ENCODE data around the gene ADIPOR2.
"Not testable (repeated sequence)": the region's sequence is repeated elsewhere in the genome, so short reads cannot be mapped to it uniquely, and the experiment has no call there.

The ADIPOR2 gene

DNA sequence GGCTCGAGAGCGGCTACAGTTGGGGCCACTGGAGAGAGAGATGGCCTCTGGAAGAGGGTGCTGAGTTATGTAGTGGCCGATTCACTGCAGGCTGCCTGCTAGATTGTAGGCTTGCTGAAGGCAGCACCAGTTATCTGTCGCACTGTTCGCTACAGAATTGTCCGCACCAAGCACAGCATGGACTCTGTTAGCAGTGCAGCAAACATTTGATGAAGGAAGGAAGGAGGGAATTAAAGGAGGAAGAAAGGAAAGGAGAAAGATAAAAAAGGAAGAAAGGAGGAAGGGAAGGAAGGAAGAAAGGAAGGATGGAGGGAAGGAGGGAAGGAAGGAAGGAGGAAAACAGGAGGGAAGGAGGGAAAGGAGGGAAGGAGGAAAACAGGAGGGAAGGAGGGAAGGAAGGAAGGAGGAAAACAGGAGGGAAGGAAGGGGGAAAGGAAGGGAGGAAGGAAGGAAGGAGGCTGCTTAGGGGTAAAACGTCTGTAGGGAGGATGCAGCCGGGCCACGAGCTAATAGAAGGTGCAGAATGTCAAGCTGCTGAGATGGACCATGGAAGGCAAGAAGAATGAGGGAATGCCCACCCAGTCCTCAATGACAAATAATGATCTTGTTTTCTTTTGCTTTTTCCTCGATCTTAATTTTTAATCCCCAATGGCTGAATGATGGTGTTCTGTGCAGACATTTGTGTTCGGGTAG is 27.3 kb upstream of the ADIPOR2 start:
- DNase-seq (ENCODE audit: low read depth in 3 of 3), result no peak

DNA sequence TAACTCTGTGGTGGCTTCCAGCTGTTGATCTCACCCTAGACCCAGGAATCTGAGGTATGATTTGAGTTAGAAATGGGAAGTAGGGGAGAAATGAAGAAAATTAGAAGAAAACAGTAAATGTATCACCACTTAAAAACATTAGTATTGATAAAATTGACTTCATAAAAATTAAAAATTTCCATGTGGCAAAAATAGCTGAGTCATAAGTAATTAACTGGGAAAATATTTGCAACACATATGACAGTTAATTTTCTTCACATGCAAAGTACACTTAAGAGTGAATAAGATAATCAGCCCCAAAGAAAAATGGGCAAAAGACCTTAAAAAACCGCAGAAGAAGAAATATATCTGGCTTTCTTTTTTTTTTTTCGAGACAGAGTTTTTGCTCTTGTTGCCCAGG is 25.5 kb upstream of the ADIPOR2 start:
- DNase-seq (ENCODE audit: low read depth in 3 of 3), result no peak

GRCh38 chr12:1666215-1666614 is 24.7 kb upstream of the ADIPOR2 start:
- DNase-seq (ENCODE audit: low read depth in 3 of 3), result no peak

GRCh38 chr12:1666685-1667162 is 24.1 kb upstream of the ADIPOR2 start:
- no peak for DNase-seq (ENCODE audit: low read depth in 3 of 3)

DNA sequence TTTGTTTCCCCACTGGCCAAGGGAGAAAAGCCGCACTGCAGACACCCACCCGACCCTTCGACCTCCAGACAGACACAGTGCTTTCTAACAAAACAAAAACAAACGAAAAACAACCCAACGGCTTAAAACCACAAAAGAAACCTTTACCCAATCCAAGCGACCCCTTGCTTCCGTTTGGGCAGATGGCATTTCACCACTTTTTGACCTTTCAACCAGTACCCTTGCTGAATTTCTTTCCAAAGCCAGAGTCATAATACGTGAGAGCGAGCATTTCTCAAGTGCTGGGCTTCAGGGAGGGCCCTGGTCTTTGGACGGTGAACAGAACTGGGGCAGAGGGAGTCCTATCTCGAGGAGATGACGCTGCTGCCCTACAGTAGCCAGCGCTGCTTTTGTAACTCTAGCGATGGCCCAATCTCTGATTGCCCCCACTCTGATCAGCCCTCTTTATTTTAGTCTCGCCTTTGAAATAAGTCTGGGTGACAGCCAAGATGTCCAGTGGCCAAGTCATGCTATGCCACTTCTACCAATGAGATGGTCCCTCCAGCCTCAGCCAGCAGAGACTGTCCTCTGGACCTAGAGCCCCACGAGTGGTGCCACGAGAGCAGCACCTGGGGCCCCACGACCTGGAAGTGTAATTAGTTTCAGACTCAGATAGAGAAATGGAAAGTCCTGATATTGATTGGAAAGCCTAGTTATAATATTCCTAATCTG is 21.9 kb upstream of the ADIPOR2 start:
- no peak for DNase-seq (ENCODE audit: low read depth in 3 of 3)

- DNase-seq (ENCODE audit: low read depth in 3 of 3), result no peak
Observed at GRCh38 chr12:1670358-1671268, 20.3 kb upstream of the ADIPOR2 start.

- DNase-seq (ENCODE audit: low read depth in 3 of 3), result no peak
Observed at GRCh38 chr12:1676043-1676442, 14.8 kb upstream of the ADIPOR2 start.

GRCh38 chr12:1680804-1681492 is 9.9 kb upstream of the ADIPOR2 start:
- DNase-seq (ENCODE audit: low read depth in 3 of 3), result no peak

GRCh38 chr12:1681493-1681807 is 9.4 kb upstream of the ADIPOR2 start:
- no peak for DNase-seq (ENCODE audit: low read depth in 3 of 3)

DNA sequence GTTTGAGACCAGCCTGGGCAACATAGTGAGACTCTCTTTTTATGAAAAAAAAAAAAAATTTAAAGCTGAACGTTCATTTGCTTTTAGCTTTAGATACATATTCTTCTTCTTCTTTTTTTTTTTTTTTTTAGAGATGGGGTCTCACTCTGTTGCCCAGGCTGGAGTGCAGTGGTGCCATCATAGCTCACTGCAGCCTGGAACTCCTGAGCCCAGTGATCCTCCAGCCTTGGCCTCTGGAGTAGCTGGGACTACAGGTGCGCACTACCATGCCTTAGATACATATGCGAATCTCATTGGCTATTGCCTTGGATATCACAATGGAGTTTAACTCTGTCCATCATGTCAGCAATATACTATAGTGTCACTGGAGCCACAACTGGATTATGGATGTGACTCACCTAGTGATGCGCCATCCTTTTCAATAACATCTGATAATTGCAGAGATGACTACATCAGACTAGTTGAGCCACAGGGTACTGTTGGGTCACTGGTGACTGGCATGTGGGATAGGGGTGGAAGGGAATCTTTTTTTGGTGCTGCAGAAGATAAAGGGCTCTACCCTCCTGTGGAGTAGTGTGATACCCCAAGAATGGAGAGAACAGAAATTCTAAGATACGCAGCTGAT is 2.7 kb upstream of the ADIPOR2 start:
- DNase-seq (ENCODE audit: low read depth in 3 of 3), result no peak

- peak in 2 of 3 experiments; percentile 8 to 12 for DNase-seq (ENCODE audit: low read depth in 3 of 3)
Observed at GRCh38 chr12:1691123-1692007, 495 bp downstream of the ADIPOR2 start.

GRCh38 chr12:1692226-1692625 is 1.4 kb downstream of the ADIPOR2 start:
- DNase-seq (ENCODE audit: low read depth in 3 of 3), result no peak

DNA sequence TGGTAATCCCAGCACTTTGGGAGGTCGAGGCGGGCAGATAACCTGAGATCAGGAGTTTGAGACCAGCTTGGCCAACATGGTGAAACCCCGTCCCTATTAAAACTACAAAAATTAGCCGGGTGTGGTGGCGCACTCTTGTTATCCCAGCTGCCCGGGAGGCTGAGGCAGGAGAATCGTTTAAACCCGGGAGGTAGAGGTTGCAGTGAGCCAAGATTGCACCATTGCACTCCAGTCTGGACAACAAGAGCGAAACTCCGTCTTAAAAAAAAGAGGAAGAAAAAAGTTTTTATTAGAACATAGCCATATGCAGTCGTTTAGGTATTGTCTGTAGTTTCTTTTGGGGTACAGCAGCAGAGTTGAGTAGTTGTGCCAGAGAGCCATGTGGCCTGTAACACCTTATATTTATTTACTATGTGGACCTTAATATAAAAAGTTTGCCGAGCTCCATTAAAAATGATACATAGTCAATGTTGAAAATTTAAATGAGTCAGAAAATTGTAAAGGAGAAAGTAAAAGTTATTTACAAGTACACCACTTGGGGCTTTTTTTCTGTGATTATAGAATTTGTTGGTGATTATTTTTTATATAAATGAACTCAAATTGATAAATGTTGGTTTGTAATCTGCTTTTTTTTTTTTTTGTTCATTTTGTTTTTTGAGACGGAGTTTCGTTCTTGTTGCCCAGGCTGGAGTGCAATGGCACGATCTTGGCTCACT is 2.2 kb downstream of the ADIPOR2 start:
- no peak for DNase-seq (ENCODE audit: low read depth in 3 of 3)

GRCh38 chr12:1695097-1695496 is 4.2 kb downstream of the ADIPOR2 start:
- DNase-seq (ENCODE audit: low read depth in 3 of 3), result not testable (repeated sequence)

GRCh38 chr12:1695886-1696670 is 5.2 kb downstream of the ADIPOR2 start:
- DNase-seq (ENCODE audit: low read depth in 3 of 3), result no peak

DNA sequence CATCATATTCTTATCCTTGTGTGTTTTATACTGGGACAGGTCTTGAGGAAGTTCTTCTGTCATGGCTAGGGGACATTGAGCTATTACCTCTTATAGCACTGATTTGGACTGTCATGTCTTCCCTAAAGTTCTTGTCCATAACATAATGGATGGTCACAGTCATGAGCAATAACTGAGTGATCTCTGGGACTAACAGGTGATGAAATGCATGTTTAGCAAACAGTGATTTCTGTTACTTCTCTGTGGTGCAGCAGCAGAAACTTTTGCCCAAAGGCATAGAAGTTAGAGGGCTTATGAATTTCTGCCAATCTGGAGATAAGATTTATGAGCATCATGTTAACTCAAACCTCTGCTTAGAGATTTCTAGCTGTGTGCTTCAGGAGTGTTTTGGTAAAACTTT is 5.9 kb downstream of the ADIPOR2 start:
- no peak for DNase-seq (ENCODE audit: low read depth in 3 of 3)

DNA sequence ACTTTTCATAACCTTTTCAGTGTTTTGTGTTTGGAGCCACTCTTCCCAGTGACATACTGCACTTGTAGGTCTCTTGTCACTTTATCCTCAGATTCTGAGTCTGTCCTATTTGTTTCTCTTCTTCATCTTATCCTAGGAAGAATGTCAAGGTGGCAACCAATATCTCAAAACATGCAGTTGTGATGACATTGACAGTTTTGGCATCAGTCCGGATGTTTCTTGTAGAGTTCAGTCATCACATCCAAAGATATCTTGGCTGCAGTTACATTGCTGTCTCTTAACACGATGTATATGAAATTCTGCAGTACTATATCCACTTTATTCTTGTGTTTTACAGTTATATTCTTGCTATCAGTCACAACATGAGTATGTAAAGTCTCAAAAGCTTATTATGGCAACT is 6.4 kb downstream of the ADIPOR2 start:
- no peak for DNase-seq (ENCODE audit: low read depth in 3 of 3)

- no peak for DNase-seq (ENCODE audit: low read depth in 3 of 3)
Observed at GRCh38 chr12:1698720-1699119, 7.8 kb downstream of the ADIPOR2 start.

DNA sequence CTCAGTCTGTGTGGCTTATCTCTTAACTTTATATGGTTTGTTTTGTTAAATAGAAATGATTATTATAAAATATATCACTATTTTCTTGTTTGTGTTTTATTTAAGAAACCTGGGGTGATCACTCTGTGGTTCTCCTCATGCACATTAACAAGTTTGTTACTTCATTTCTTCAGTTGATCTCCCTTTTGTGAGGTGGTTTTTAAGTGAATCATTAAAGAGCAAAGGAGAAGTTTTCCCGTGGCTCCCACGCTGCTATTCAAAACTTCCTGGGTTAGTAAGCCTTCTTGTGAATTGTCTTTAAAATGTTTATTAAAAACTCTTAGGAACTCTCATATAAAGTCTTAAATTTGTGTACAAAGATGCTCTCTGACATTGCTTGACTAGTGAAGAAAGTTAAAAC is 11.8 kb downstream of the ADIPOR2 start:
- no peak for DNase-seq (ENCODE audit: low read depth in 3 of 3)

Measured in stimulated activated CD4-positive, alpha-beta T cell treated with anti-CD3 and anti-CD28 coated beads, TNF-alpha, amount 100 ng/mL, for 24 hours (primary cell).